Amniotic epithelial cell (primary cell): Measurements from ENCODE around the gene NUDT5.
"Not testable (repeated sequence)": the region's sequence is repeated elsewhere in the genome, so short reads cannot be mapped to it uniquely, and the experiment has no call there.

Experiments used
- DNase-seq: peaks from one replicate; pipeline ENCODE4 v3.0.0-alpha.2; 2010; ENCODE audit warnings: low read depth

The NUDT5 gene

DNA sequence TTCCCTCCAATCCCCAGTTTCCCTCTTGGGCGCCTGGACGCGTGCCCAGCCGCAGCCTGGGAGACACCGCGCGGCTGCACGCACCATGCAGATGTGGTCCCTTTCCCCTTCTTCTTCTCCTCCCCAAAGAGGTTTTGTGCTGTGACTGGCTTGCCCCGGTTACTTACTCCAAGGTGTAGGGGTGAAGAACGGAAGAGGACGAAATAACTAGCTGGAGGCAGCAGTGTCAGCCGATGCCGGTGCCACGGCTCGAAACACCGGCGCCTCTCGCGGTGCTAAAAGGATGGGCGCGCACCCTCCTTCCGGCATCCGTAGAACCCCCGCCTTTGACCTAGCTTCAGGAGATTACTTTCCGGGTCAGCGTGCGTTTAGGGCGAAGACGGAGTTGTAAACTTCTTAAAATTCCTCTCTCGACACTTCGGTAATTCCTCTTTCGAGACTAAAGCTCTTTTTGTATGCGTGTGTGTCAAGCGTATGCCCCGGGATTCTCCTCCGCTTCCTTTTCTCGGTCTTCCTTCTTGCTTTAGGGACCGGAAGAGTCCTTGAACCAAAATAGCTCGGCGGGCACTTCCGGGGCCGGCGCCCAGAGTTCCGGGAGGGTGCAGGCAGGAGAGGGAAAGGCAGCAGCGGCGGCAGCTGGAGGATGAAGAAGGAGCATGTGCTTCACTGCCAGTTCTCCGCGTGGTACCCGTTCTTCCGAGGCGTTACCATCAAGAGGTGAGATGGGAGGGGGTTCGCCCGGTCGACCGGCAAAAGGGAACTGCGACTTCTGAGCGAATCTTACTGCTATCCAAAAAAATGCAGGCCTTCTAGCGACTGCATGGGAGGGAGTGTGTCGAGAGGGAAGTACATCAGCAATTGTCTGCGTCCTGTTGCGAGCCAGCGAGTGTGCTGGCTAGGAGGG, at the start of gene NUDT5, which contains the start of gene CDC123:
Gene NUDT5, minus strand, starts transcription at position 289 of the 904 bp plus-strand sequence. CDS start 9,600 bp downstream, outside the sequence.
Gene CDC123, plus strand, starts transcription at position 586 of the 904 bp plus-strand sequence. Its CDS starts 58 bp downstream, at position 644.
- DNase-seq: peak; percentile 90

DNA sequence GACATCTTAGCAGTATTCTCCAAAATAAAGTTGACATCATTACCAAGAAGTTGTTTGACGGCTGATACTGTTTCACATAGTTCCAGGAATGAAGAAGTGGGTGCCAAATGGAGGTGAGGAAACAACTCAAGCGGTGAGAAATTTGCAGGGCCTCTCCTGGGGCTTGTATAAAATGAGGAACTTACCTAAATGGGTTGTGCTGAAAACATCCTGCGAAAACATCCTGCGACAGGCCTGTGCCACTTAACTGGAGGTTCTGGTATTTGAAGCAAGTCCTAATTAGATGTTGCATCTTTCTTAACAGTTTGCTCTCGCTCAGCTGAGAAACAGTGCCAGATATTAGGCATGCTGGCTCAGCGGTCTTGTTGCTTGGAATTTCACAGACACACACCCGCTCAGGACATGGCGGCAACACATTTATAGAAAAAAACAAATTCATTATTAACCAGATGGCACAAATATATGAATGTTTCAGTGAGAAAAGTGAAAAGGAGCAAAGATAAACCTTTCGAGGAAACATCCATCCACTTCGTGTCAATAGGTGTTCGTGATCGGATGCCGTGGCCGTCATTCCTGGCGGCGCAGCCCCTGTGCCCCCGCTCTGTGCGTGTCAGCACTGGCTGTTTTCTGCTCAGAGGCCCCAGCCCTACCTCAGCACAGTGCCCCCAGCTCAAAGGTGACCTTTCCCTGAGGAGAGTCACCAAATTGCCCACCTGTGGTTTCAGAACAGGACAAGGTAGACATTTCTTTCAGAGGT, 48.4 kb upstream of the NUDT5 start:
- DNase-seq: no peak

DNA sequence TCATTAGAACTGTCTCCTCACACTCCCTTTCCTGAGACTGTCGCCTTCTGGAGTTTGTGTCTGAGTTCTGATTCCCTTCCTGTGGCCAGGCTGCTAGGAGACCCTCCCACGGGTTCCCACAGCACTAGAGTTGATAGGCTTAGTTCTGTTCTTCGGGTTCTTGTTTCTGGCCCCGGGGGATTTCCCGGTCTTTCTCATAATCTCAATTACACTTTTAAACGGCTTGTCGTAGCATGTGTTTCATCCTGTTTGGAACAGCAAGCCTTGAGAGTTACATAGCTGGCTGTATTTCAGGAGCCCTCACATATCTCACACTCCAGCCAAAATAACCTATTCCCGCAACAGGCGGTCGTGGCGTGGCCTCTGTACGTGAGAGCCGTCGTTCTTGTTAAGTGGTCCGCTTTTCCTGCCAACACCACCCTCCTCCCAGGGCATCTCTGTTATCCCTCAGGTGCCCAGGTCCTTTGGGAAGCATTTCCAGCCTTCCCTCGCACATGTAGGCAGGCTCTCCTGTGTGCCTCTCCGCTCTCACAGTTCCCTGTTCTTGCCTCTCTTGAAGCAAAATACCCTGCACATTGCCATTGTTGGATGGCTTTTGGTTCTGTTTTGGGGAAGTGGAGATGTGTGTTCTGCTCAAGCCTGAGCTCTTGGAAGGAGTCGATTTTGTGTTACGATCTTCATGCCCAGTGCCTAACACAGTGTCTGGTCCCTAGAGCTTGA, 46.3 kb upstream of the NUDT5 start:
- DNase-seq: no peak

DNA sequence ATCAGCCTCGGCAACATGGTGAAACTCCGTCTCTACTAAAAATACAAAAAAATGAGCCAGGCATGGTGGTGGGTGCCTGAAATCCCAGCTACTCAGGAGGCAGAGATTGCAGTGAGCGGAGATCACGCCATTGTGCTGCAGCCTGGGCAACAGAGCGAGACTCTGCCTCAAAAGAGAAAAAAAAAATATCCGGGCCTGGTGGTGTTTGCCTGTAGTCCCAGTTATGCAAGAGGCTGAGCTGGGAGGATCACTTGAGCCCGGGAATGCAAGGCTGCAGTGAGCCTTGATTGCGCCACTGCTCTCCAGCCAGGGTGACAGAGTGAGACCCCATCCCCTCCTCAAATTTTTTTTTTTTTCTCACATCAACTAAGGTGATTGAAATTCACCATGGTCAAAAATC, 43.1 kb upstream of the NUDT5 start:
- DNase-seq: peak; percentile 17

DNA sequence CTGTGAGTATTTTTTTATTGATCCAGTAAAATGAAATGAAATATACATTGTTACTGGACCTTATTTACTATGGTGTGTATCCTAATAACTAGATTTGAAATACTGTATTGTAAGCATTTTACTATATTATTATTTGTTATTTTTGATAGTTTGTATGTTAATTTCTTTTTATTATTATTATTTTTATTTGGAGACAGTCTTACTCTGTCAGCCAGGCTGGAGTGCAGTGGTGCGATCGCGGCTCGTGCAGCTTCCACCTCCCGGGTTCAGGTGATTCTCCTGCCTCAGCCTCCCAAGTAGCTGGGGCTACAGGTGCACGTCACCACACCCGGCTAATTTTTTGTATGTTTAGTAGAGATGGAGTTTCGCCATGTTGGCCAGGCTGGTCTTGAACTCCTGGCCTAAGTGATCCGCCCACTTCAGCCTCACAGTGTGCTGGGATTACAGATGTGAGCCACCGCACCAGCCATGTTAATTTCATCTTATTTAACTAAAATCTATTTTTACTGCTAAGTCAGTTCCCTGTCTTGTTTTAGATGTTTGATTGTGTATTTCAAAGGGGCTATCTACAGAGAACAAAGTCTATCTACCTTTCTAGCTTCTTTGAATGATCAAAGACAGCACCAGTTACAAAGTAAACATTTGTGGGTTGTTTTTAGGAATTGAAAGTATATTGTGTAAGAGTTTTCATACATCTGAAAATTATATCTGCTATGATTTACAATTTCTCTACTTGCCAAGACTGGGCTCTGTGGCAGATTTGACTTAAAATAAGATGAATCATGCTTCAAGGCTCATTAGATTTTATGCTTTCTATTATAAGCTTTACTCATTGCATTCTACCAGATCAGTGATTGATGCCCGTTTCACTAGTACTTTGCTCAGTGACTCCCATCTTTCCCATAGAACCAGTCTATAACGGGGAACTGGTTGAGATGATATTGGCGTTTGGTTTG, 41.9 kb upstream of the NUDT5 start:
- DNase-seq: no peak

DNA sequence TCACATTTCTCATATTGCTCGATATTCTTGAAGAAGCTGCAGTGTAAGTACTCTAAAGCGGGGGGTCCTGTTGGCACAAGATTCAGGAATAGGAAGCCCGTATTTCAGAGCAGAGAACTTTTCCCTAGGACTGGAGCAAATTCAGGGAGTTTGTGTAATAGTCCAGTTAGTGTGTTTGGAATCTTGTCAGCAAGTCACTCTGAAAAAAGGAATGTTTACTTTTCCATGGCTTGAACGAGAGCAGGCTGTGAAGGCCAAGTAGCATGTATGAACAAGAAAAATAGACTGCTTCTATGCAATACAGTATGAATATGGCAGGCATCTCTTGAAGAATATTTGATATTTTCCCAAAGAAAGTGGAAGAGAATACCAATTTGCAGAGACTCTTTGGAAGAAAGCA, 40.1 kb upstream of the NUDT5 start:
- DNase-seq: no peak

DNA sequence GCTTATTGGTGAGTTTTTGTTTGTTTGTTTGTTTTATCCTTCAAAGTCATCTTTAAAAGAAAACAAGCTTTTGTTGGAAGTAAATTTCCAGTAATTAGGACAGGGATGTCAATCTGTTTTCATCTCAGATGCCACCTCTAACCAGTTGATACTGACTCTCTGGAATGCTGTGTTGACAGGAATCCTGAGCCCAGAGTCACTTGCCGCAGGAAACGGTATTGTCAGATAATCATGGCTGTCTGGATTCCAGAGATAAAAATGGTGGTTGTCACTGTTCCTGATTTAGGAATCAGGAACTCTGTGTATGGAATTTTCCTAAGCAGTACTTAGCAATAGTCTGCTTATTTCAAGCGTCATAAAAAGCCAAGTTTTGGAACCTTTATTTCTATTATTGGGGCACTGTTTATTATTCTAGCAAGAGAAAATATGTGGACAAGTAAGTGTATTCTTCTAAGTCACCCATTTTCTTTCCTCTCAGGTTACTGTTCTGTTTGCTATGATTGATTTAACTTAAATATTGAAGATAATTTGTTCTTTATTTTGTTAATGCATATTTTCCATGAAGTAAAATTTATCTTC, 39.5 kb upstream of the NUDT5 start:
- no peak for DNase-seq

DNA sequence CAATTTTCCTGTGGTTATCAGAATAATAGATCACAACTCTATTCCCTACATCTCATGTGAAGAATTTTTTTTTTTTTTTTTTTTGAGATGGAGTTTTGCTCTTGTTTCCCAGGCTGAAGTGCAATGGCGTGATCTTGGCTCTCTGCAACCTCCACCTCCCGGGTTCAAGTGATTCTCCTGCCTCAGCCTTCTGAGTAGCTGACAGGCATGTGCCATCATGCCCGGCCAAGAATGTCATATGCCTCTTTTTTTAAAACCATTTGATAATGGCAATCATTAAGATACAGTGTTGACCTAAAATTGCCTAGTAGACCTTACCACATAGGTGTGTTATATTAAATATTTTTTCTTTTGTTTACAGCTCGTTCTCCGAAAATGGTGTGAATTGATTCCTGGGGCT, 39.0 kb upstream of the NUDT5 start:
- not testable (repeated sequence) for DNase-seq

DNA sequence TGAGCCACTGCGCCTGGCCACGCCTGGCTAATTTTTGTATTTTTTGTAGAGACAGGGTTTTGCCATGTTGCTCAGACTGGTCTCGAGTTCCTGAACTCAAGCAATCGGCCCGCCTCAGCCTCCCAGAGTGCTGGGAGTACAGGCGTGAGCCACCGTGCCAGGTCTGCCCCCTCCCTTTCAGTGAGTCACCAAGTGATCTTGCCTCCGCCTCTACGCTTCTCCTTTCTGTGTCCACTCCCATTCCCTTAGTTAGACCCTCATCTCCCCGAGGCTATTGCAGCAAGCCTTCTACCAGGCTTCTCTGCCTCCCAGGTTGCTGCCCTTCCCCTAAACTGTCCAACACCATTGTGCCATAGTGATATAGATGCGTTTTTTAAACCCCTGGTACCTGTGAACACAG, 33.2 kb upstream of the NUDT5 start:
- DNase-seq: no peak

DNA sequence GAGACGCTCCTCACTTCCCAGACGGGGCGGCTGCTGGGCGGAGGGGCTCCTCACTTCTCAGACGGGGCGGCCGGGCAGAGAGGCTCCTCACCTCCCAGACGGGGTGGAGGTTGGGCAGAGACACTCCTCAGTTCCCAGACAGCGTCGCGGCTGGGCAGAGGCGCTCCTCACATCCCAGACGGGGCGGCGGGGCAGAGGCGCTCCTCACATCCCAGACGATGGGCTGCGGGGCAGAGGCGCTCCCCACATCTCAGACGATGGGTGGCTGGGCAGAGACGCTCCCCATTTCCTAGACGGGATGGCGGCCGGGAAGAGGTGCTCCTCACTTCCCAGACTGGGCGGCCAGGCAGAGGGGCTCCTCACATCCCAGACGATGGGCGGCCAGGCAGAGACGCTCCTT, 30.7 kb upstream of the NUDT5 start:
- not testable (repeated sequence) for DNase-seq

DNA sequence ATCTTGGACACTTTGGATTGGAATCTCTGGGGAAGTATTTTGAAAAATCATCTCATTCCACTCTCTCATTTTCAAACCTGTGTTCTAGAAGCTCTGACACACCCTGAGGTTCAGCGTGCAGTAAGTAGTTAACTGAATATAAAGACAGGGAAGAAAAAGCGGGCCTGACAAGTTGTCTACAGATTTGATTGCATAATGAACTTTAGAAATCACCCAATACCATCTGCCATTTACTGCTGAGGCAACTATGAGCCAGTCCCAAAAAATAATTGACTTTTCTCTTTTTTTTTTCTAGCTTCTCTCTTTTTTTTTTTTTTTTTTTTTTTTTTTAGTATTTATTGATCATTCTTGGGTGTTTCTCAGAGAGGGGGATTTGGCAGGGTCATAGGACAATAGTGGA, 29.8 kb upstream of the NUDT5 start:
- DNase-seq: no peak

DNA sequence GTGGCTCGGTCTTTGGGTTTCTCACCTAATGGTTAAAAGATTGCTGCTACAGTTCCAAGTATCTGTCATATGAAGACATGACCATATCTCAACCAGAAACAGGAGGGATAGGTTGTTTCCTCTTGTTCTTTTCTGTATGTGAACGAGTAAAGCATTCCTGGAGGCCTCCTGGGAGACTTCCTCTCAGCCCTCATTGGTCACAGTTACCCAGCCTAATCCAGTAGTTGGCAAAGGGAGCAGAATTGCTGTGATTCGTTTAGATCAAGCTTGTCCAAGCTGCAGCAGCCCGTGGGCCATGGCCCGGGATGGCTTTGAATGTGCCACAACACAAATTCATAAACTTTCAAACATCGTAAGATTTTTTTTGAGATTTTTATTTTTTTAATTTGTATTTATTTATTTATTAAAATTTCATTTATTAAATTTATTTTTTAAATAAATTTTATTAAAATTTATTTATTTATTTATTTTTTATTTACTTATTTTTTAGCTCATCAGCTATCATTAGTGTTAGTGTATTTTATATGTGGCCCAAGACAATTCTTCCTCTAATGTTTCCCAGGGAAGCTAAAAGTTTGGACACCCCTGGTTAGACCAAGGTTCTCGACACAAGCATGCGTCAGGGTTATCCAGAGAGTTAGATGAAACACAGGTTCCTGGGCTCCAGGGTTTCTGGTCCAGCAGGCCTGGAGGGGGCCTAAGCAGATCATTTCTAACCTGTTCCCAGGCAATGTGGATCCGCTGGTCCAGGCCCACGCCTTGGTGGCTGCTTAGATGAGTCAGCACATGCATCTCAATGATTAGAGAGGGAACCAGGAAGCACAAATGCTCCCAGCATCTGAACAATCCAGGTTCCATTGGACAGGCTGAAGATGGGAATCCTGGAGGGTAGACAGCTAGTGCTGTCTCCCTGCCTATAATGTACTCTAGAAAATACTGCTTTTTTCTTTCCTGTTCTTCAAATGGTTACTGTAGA, 25.9 kb upstream of the NUDT5 start:
- DNase-seq: peak; percentile 13

DNA sequence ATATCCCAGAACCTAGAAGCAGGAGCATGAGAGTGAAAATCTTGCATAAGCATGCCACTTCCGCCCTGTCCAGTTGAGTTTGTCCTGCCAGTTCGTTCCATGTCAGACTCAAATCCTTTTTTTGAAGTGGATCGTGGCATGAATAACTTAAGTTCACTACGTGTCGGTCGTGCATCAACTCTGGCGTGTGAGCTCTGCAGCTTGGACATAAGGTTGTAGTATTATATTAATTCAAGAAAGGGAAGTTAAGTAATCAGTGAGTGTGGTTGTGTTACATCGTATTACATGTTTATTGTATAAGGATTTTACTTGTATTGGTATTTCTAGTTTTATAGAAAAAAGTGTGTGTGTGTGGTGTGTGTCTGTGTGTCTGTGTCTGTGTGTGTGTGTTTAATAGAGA, 23.3 kb upstream of the NUDT5 start:
- DNase-seq: no peak

DNA sequence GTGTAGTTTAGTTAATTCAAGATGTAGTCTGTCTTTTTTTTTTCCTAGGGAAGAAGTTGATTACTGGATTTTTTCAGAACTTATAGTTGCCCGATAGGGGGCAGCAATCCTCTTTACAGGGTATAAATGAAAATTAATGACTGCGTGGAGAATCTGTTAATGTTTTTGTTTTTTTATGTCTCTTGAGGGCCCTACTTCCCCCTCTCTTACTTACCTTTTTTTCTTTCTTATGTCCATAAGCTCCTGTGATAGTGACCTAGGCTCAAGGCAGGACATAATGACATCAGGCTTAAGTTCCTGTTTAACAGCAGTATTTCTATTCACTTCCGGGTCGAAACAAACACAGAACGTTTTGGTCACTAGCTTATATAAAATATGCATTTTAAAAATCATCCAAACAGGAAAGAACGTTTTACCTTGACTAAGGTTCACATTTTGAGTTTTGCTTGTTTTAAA, 19.1 kb upstream of the NUDT5 start:
- peak; percentile 48 for DNase-seq

DNA sequence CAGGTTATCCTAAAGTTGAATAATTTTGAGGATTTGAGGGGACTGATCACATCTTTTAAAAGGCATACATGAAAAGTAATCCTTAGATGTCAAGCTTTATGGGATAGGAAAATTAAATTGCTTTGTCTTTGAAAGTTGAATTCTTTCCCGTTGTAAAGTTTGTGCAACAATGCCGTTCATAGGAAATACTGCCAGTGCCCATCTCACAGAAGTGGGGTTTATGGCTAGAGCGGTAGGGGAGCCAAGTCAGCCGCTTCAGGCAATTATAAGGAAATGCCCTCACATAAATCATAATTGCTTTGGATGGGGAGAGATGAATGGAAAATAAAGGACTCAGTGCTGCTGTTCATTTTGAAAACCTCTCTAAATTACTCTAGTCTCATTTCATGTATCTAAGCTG, 18.4 kb upstream of the NUDT5 start:
- no peak for DNase-seq

DNA sequence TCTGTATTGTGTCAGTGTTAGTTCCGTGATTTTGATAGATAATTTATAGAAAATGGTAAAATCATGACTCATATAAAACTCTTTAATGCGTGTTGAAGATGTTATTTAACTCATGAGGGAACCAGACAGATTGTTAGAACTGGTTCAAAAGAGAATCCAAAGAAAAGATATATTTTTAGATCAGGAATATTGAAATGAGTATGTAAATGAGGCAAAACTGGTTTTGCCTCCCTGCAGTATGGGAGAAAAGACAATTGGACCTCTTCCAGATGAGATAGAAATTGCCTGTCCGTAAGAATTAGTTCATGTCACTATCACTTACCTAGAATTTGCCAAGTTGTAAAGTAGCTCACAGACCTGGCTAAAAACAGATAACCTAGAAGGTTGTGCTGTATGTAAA, 17.9 kb upstream of the NUDT5 start:
- DNase-seq: no peak

DNA sequence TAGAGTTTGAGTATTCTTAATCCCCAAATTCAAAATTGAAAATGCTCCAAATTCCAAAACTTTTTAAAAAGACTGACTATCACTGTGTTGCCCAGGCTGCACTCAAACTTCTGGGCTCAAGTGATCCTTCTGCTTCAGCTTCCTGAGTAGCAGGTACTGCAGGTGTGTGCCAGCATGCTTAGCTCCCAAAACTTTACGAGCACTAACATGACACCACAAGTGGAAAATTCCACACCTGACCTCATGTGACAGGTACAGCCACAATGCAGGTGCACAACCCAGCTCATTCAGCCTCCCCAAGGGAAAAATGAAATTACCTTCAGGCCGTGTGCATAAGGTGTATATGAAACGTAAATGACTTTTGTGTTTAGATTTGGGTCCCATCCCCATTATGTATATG, 16.8 kb upstream of the NUDT5 start:
- no peak for DNase-seq

DNA sequence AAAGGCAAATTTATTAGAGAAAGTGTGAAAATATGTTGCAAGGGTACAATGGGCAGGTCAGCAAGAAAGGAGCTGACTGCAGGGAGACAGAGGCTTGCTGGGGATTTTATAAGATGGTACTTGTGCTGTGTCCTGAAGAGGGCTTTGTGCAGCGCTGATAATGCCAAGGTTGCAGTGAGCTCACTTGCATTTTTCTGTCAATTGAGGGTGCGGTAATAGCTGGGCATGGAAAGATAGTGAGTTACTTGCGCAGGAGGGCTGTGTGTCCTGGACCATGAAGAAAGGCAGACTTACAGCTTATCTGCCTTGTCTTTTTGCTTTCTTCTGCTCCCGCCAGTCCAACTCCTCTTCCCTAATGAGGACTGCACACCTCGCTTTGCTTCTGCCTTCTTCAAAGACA, 12.8 kb upstream of the NUDT5 start:
- no peak for DNase-seq

DNA sequence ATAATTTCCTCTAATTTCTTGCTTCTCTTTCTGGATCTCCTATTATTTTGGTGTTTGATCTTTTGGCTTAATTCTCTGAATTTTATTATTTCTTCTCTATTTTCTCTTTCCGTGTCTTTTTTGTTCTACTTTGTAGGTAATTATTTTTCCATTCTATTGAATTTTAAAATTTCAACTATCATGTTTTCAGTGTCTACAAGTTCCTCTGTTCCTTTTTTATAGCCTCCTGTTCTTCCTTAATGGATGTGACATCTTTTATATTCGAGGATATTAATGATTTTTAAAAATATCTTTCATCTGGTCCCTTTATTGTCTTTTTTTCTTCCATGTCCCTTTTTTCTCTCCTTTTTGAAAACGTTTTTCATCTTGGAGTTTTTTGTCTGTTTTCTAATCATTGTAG, 11.4 kb upstream of the NUDT5 start:
- no peak for DNase-seq

DNA sequence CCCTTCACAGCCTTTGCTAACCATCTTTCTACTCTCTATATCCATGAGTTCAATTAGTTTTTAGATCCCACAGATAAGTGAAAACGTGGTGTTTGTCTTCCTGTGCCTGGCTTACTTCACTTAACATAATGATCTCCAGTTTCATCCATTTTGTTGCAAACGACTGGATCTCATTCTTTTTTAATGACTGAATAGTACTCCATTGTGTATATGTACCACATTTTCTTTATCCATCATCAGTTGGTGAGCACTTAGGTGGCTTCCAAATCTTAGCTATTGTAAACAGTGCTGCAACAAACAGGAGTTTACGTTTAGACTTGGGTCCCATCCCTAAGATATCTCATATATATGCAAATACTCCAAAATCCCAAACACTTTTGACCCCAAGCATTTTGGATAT, 9.4 kb upstream of the NUDT5 start:
- no peak for DNase-seq
